ENCODE measurements around the gene ADO.

DNA sequence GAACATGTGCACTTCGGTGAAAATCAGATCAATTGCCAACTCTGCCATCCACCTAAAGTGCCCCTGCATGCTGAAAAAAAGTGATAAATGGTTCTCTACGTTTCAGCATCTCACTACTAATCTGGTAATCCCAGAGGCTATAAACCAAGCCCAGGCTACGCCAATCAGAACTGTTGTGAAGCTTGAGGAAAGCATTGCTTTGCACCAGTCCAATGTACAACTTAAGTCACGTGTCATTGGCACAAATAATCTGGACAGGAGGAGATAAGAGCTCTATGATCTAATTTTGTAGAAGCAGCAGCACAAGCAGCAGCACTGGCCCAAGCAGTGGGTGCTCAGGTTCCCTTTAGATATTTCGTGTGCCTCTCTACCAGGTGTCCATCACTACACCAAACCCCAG, 16.1 kb downstream of the ADO start:
- TF ChIP-seq CTCF (IDR thresholded peaks at IDR 0.05; ENCODE audit: poor library complexity), result no peak
- no peak for TF ChIP-seq EZH2phosphoT487 (IDR thresholded peaks at IDR 0.05; ENCODE audit: low read depth, severe bottlenecking, unreplicated experiment)
